KOPT-K1 (cell line): Measurements from ENCODE around the gene DCP1A.
A peak's percentile ranks its signal among the peaks of the same experiment; 100 is the strongest.
"Not testable (repeated sequence)": the region's sequence is repeated elsewhere in the genome, so short reads cannot be mapped to it uniquely, and the experiment has no call there.

ENCODE experiments used
- H3K27ac ChIP-seq: fragments of 200-600 bp; sonication (generic); 2 replicates; pipeline ENCODE4 v1.5.1; 2016; ENCODE audit warnings: antibody characterized with exemption, mild to moderate bottlenecking, low read depth, low read length; ENCODE audit not compliant: poor library complexity, severe bottlenecking
- H3K36me3 ChIP-seq: fragments of 200-600 bp; sonication (generic); 2 replicates; pipeline ENCODE4 v1.5.1; 2017; ENCODE audit warnings: antibody characterized with exemption, mild to moderate bottlenecking, low read length, moderate library complexity; ENCODE audit not compliant: insufficient read depth
- H3K9me3 ChIP-seq: fragments of 200-600 bp; sonication (generic); 2 replicates; pipeline ENCODE4 v1.5.1; 2017; ENCODE audit warnings: antibody characterized with exemption, low read length, mild to moderate bottlenecking; ENCODE audit not compliant: insufficient read depth, poor library complexity, severe bottlenecking

The DCP1A gene

GRCh38 chr3:53346922-53347260, 452 bp downstream of the DCP1A start:
- Histone ChIP-seq H3K27ac (peak overlapping the region; percentile 77), H3K9me3 (no peaks in the 10 kb centered on the region)

DNA sequence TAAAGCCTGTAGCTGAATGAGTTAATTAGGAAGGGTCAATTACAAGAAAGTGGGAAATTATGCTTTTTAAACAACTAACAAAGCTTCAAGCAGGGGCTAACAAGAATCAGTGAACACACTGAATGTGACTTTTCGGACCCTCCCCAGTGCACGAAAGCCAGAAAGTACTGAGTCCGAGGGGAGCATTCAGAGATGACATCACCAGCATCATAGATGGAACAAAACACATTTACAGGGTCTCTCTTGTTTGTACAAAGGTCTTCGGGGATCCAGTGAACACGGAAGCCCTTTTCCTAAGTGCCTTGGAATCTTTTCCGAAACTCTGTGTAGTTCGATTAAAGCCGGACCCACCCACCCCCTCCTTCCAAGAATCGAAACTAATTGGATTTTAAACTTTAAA, 829 bp downstream of the DCP1A start:
- H3K36me3 ChIP-seq = peaks cover 29% of the 10 kb centered on the region
- H3K9me3 ChIP-seq = no peaks in the 10 kb centered on the region
- peak overlapping the region; percentile 77 for H3K27ac ChIP-seq

More at GRCh38 chr3:53346922-53347260, 452 bp downstream of the DCP1A start:
- peaks cover 25% of the 10 kb centered on the region for H3K36me3 ChIP-seq

DNA sequence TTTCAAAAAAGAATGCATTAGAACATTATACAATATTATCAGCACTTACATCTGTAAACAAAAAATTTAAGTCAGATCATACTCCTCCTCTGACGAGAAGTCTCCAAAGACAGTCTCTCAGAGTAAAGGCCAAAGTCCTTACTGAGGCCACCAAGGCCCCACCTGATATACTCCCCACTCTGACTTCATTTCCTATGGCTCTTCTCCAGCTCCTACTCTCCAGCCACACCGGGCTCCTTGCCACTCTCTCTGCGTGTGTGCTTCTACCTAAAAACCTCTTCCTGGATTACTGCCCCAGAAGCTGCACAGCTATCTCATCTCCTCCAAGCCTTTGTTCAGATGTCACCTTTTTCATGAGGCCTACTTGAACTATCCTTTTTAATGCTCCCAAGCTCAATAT, 5.0 kb downstream of the DCP1A start:
- Histone ChIP-seq H3K9me3 (no peaks in the 10 kb centered on the region), H3K36me3 (peaks cover 66% of the 10 kb centered on the region)

GRCh38 chr3:53337167-53337940, 10.0 kb downstream of the DCP1A start:
- H3K27ac ChIP-seq = no peak overlapping the region
- H3K36me3 ChIP-seq = peaks cover 93% of the 10 kb centered on the region
- H3K9me3 ChIP-seq = no peaks in the 10 kb centered on the region

More for the DNA sequence above, 5.0 kb downstream of the DCP1A start:
- H3K27ac ChIP-seq = no peak overlapping the region

GRCh38 chr3:53334742-53335141, 12.6 kb downstream of the DCP1A start:
- Histone ChIP-seq H3K36me3 (peaks cover 82% of the 10 kb centered on the region), H3K27ac (no peak overlapping the region), H3K9me3 (no peaks in the 10 kb centered on the region)

GRCh38 chr3:53331871-53332270, 15.5 kb downstream of the DCP1A start:
- H3K27ac ChIP-seq = no peak overlapping the region
- peaks cover 81% of the 10 kb centered on the region for H3K36me3 ChIP-seq
- no peaks in the 10 kb centered on the region for H3K9me3 ChIP-seq

DNA sequence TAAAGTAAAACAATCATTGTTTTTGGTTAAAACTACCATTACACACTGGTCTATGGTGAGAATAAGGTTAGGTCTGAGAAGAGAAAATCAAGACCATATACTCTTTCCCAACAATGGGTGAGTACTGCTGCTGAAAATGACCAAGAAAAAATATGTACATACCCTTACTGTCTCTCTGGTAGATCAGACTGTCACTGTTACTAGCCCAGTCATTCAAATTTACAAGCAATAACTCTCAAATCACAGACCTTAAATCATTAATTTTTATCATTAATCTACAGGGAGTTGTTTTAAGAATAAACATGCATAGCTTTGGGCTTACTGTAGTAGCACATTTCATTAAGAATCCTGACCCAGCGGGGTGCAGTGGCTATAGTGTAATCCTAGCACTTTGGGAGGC, 17.4 kb downstream of the DCP1A start:
- H3K36me3 ChIP-seq = peaks cover 72% of the 10 kb centered on the region
- no peak overlapping the region for H3K27ac ChIP-seq
- H3K9me3 ChIP-seq = no peaks in the 10 kb centered on the region

- Histone ChIP-seq H3K9me3 (no peaks in the 10 kb centered on the region), H3K36me3 (peaks cover 67% of the 10 kb centered on the region), H3K27ac (no peak overlapping the region)
These were observed 18.6 kb downstream of the DCP1A start for GRCh38 chr3:53328746-53329145.

DNA sequence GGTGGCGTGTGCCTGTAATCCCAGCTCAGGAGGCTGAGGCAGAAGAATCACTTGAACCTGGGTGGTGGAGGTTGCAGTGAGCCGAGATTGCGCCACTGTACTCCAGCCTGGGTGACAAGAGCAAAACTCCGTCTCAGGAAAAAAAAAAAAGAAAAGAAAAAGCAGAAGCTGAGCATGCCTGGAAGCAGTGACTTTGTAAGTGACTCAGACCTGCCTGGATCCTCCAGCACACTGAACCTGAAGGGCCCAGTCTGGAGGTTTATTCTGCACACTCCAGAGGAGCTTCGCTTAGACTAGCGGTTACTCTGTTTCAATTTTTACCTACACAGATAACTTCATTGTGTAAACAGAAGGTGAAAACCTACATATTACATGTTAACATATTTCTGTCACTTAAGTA, 19.4 kb downstream of the DCP1A start:
- H3K36me3 ChIP-seq = peaks cover 59% of the 10 kb centered on the region
- not testable (repeated sequence) for H3K9me3 ChIP-seq, H3K27ac ChIP-seq

- Histone ChIP-seq H3K27ac (no peak overlapping the region), H3K9me3 (no peaks in the 10 kb centered on the region), H3K36me3 (peaks cover 43% of the 10 kb centered on the region)
These were observed 23.2 kb downstream of the DCP1A start for GRCh38 chr3:53324105-53324504.

- Histone ChIP-seq H3K36me3 (peaks cover 47% of the 10 kb centered on the region), H3K27ac (no peak overlapping the region)
These were observed 26.6 kb downstream of the DCP1A start for GRCh38 chr3:53320697-53321096.

DNA sequence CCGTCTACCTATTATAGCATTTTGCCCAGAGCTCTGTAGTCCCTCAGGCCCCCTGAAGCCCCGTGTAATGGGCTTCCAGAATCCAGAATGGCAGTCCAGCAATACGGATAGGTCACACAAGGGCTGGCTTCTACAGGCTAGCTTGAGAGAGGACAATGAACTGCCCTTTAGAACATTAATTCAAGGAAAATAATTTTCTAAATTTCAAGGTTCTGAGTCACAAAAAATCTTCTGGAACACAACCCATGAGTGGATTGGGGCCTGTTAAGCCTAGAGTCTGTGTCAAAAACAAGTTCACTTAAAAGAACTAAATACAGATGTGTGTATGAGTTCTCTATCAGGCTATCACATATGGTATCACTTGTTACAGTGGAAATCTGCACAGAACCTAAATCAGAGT, 28.8 kb downstream of the DCP1A start:
- Histone ChIP-seq H3K36me3 (peaks cover 60% of the 10 kb centered on the region), H3K9me3 (no peaks in the 10 kb centered on the region), H3K27ac (no peak overlapping the region)

More at GRCh38 chr3:53320697-53321096, 26.6 kb downstream of the DCP1A start:
- H3K9me3 ChIP-seq = no peaks in the 10 kb centered on the region

GRCh38 chr3:53312832-53313231, 34.5 kb downstream of the DCP1A start:
- H3K36me3 ChIP-seq = peaks cover 97% of the 10 kb centered on the region
- H3K27ac ChIP-seq = no peak overlapping the region

GRCh38 chr3:53311882-53312281, 35.5 kb downstream of the DCP1A start:
- peaks cover 98% of the 10 kb centered on the region for H3K36me3 ChIP-seq
- H3K27ac ChIP-seq = no peak overlapping the region
- H3K9me3 ChIP-seq = no peaks in the 10 kb centered on the region

More at GRCh38 chr3:53312832-53313231, 34.5 kb downstream of the DCP1A start:
- H3K9me3 ChIP-seq = no peaks in the 10 kb centered on the region

DNA sequence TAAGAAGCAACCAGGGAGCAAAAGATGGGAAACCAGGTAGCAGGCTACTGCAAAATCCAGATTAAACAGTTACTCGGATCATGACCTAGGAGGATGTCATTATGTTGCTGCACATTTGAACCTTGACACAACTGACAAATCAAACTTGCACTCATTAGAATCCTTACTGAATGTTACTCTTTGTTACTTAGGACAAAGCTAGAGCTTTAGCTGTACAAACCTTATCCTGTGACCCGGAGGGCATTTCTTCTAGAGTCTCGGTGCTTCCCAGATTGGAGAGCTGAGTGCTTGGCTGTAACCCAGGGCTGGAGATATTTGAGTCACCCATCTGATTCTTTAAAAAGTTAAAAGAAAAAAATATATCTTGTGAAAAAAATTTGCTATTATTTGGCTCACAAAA, 43.4 kb downstream of the DCP1A start:
- peaks cover 70% of the 10 kb centered on the region for H3K36me3 ChIP-seq
- no peaks in the 10 kb centered on the region for H3K9me3 ChIP-seq
- no peak overlapping the region for H3K27ac ChIP-seq

DNA sequence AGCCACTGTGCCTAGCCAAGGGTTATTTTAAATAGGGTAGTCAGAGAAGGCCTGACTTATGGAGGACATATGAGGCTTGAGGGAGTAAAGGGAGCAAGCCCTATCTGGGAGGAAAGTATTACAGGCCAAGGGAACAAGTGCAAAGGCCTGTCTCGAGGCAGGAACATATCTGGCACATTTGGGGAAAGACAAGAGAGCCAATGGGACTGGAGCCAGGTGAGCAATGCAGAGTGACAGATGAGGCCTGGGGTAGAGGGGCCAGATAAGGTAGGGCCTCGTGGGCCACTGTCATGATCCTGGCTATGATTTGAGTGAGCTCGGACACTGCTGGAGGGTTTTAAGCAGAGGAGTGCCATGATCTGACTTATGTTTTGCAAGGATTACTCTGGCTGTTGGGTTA, 43.8 kb downstream of the DCP1A start:
- Histone ChIP-seq H3K9me3 (no peaks in the 10 kb centered on the region), H3K36me3 (peaks cover 70% of the 10 kb centered on the region), H3K27ac (no peak overlapping the region)
